NCI-H2196 treated with DMSO at 0.1 percent for 48 hours (cell line): ENCODE measurements around the gene PSMD2.

Source experiments
- DNase-seq: peaks from one replicate; lab custom pipeline; 2025; ENCODE audit not compliant: unreplicated experiment; lab: John Stamatoyannopoulos, UW

PSMD2 gene

GRCh38 chr3:184315871-184316661 lies 17.0 kb downstream of the PSMD2 start:
- no peak for DNase-seq

- DNase-seq = no peak
Observed at GRCh38 chr3:184316792-184317191, 17.8 kb downstream of the PSMD2 start.

- DNase-seq = no peak
Observed at GRCh38 chr3:184317201-184317600, 18.2 kb downstream of the PSMD2 start.

GRCh38 chr3:184320104-184320445 lies 21.0 kb downstream of the PSMD2 start:
- DNase-seq = peak; percentile 99

GRCh38 chr3:184321666-184322065 lies 22.6 kb downstream of the PSMD2 start:
- no peak for DNase-seq

GRCh38 chr3:184322731-184323487 lies 23.9 kb downstream of the PSMD2 start:
- no peak for DNase-seq

- DNase-seq = no peak
Observed at GRCh38 chr3:184323696-184324095, 24.7 kb downstream of the PSMD2 start.

- DNase-seq = no peak
Observed at GRCh38 chr3:184325269-184325668, 26.2 kb downstream of the PSMD2 start.

GRCh38 chr3:184325715-184326369 lies 26.8 kb downstream of the PSMD2 start:
- DNase-seq = no peak

- DNase-seq = no peak
Observed at GRCh38 chr3:184327171-184327570, 28.1 kb downstream of the PSMD2 start.

GRCh38 chr3:184328516-184328915 lies 29.5 kb downstream of the PSMD2 start:
- no peak for DNase-seq

- DNase-seq = no peak
Observed at GRCh38 chr3:184332370-184333090, 33.5 kb downstream of the PSMD2 start.

- DNase-seq = no peak
Observed at GRCh38 chr3:184333190-184333589, 34.1 kb downstream of the PSMD2 start.

- no peak for DNase-seq
Observed at GRCh38 chr3:184333700-184334099, 34.7 kb downstream of the PSMD2 start.

GRCh38 chr3:184334470-184335158 lies 35.6 kb downstream of the PSMD2 start:
- DNase-seq = no peak

- peak; percentile 63 for DNase-seq
Observed at GRCh38 chr3:184335291-184335660, 36.2 kb downstream of the PSMD2 start.

GRCh38 chr3:184335661-184336546 lies 36.9 kb downstream of the PSMD2 start:
- DNase-seq = peak; percentile 89

- peak; percentile 87 for DNase-seq
Observed at GRCh38 chr3:184336547-184337398, 37.7 kb downstream of the PSMD2 start.

- no peak for DNase-seq
Observed at GRCh38 chr3:184337399-184337714, 38.3 kb downstream of the PSMD2 start, which contains the start of gene FAM131A. FAM131A (plus strand) TSS chr3:184337600; CDS start chr3:184337631, 31 bp downstream.
